Naive B cell (primary cell): ENCODE data around the gene C11orf54. TPM values are rescaled to one million over a fixed set of nuclear protein-coding genes. Genes with fewer than 3 reads are reported as not detected.

ENCODE experiments used
- ATAC-seq, 2 donors: fragments of 150-1000 bp; cut with Tn5 transposase; 2 replicates each; pipeline ENCODE4 v1.10.0; 2021; ENCODE audit warnings: low read depth in 2 of 2, mild to moderate bottlenecking in 2 of 2, moderate library complexity in 2 of 2
- DNase-seq: peaks from one replicate; pipeline ENCODE4 v3.0.0; 2022
- H3K27ac Mint-ChIP-seq, 6 donors: one replicate each; pipeline ENCODE4 v1.8.0; 2020 to 2022; ENCODE audit warnings: mild to moderate bottlenecking in 6 of 6, mixed read lengths in 6 of 6, moderate library complexity in 5 of 6, inconsistent platforms in 2 of 6
- H3K27me3 Mint-ChIP-seq, 3 donors: one replicate each; pipeline ENCODE4 v1.8.0; 2021 to 2022; ENCODE audit warnings: mixed read lengths in 3 of 3, mild to moderate bottlenecking in 1 of 3
- H3K36me3 Mint-ChIP-seq, 2 donors: one replicate each; pipeline ENCODE4 v1.8.0; 2020 to 2022; ENCODE audit warnings: mixed read lengths in 2 of 2, inconsistent platforms in 1 of 2, mild to moderate bottlenecking in 1 of 2
- H3K4me1 Mint-ChIP-seq, 3 donors: one replicate each; pipeline ENCODE4 v1.8.0; 2020 to 2022; ENCODE audit warnings: mixed read lengths in 3 of 3, inconsistent platforms in 1 of 3, mild to moderate bottlenecking in 1 of 3, moderate library complexity in 1 of 3
- H3K4me3 Mint-ChIP-seq, 8 donors: one replicate each; pipeline ENCODE4 v1.8.0; 2020 to 2022; ENCODE audit warnings: mild to moderate bottlenecking in 8 of 8, mixed read lengths in 8 of 8, moderate library complexity in 8 of 8, inconsistent platforms in 2 of 8
- H3K9me3 Mint-ChIP-seq, 7 donors: one replicate each; pipeline ENCODE4 v1.8.0; 2020 to 2022; ENCODE audit warnings: mixed read lengths in 7 of 7, mild to moderate bottlenecking in 5 of 7, inconsistent platforms in 2 of 7, moderate library complexity in 1 of 7
- polyA plus RNA-seq, 6 donors: library from polyadenylated mRNA; unstranded; fragments of 300-500 nt; fragmentation: Illumina TruSeq; gene quantifications; one replicate each; pipeline ENCODE4 v1.2.3, GENCODE V29; 2021; ENCODE audit warnings: low read depth in 6 of 6

Gene C11orf54
- polyA plus RNA-seq: 10 to 100 TPM; 15.0 to 29.1 (median 19.8) TPM

DNA sequence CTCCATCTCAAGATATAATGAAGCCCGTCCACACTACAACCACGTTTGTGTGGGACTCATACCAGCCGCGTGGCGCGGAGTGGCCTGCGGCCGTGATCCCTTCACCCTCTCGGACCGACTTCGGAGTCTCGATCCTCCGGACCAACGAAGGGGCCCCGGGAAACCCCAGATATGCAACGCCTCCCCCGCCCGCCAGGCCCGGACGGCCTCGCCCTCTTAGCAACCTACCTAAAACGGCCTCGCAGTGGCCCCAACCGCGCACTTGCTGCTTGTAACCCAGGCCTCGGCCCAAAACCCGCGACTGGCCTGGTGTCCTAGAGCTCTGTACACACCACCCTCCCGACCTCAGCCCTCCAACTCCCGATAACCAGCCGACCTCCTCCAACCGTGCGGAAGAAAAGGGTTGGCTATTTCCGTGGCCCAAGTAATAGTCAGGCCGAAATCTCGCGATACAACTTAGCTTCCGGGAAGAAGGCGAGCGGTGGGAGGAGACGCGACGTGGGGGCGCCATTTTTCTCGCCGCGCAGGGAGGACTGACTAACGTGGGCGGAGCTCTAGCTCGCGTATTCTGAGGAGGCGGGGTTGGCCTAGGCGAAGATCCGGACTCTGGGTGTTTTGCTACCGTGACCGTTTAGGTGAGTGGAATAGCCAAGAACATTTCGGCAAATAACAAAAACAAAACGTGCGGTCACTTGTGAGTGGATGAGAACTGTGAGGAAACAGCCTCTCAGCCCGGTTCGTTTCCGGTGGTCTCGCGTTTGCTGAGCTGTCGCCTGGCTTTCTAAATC lies at the start of gene C11orf54, which contains the start of gene TAF1D:
TSS of gene C11orf54 (plus strand) at position 579 of the 788 bp plus-strand sequence. CDS start 5,722 bp downstream, outside the sequence.
TSS of gene TAF1D (minus strand) at position 402 of the 788 bp plus-strand sequence. CDS start 2,191 bp downstream, outside the sequence.
- Mint-ChIP-seq H3K27me3 (no peaks in the 10 kb centered on the region), H3K4me1 (peaks cover 52 to 67% (median 54%) of the 10 kb centered on the region in 3 donors), H3K36me3 (peaks cover 14 to 26% of the 10 kb centered on the region in 2 donors), H3K4me3 (peak within 1 kb of the TSS; percentile 97 to 100 (median 100)), H3K9me3 (no peaks in the 10 kb centered on the region), H3K27ac (peak within 1 kb of the TSS; percentile 99 to 100 (median 100))
- ATAC-seq: peak; percentile 82 to 86
- peak; percentile 97 for DNase-seq

DNA sequence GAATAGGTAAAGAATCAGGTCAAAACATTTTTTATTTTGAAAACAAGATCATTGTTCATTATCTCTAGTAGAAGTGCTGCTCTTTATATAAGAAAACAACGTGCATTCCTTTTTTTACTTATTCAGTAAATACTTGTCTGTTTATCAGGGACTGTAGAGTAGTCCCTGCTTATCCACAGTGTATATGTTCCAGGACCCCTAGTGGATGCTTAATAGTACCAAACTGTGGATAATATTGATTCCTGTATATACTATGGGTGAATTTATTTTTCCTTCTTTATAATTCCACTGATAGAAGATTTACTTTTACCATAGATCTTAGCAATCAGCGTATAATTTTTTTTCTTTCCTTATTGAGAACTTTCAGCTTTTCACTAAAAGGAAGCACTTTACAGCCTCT lies 47.4 kb upstream of the C11orf54 start:
- Mint-ChIP-seq H3K36me3 (peaks cover 49 to 51% of the 10 kb centered on the region in 2 donors), H3K9me3 (no peaks in the 10 kb centered on the region), H3K27ac (peak overlapping the region in 2 of 6 donors; percentile 42 to 72), H3K27me3 (no peaks in the 10 kb centered on the region), H3K4me3 (no peak overlapping the region), H3K4me1 (peaks cover 7 to 9% (median 9%) of the 10 kb centered on the region in 3 donors)
- DNase-seq (no peak), ATAC-seq (no peak)

DNA sequence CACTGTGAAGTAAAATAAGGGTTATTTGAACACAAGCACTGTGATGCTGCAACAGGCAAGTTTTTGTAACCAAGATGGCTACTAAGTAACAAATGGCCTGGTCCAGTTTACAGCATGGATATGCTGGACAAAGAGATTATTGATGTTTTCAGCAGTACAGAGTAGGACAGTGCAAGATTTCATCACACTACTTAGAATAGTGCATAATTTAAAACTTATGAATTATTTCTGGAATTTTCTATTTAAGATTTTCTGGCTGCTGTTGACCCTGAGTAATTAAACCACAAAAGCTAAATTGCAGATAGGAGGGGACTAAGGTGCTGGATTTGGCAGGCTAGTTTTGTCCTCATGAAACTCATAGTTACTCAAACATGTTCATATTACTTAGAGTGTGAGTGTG lies 46.9 kb upstream of the C11orf54 start:
- Mint-ChIP-seq H3K4me3 (no peak overlapping the region), H3K9me3 (no peaks in the 10 kb centered on the region), H3K36me3 (peaks cover 46 to 51% of the 10 kb centered on the region in 2 donors), H3K27me3 (no peaks in the 10 kb centered on the region), H3K27ac (peak overlapping the region in 1 of 6 donors; percentile 1), H3K4me1 (peaks cover 3 to 9% (median 8%) of the 10 kb centered on the region in 3 donors)
- DNase-seq (no peak), ATAC-seq (no peak)

DNA sequence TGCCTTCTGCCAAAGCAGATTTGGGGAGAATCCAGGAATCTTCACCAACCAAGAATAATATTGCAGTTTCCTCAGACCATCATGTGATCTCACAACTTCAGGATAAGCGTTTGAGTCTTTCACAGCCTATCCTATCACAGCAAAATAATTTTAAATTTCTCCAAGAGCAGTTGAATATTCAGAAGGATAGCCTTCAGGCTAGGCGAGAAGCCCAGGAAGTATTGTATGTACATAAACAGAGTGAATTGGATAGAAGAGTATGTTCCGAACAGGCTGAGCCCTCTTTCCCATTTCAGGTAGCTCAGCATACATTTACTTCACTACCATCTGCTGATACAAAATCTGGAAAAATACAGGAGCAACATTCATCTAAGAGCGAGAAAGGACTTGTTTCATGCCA lies 43.9 kb upstream of the C11orf54 start:
- peaks cover 37 to 45% of the 10 kb centered on the region in 2 donors for H3K36me3 Mint-ChIP-seq
- peak overlapping the region in 2 of 6 donors; percentile 70 for H3K27ac Mint-ChIP-seq

DNA sequence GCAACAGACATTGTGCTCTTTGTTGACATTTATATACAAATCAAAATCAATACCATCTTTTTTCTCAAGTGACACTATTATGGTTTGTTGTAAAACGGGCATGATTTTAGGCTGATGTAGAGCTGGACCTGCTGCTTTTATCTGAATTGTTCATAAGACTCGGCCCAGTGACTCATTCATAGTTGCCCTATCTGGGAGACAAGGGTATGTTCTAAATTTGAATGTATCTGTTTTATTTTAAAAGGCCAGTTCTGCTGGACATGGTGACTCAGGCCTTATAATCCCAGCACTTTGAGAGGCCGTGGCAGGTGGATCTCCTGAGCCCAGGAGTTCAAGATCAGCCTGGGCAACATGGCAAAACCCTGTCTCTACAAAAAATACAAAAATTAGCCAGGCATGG lies 40.6 kb upstream of the C11orf54 start:
- H3K27me3 Mint-ChIP-seq: no peaks in the 10 kb centered on the region
- ATAC-seq (no peak), DNase-seq (no peak)
- H3K4me1 Mint-ChIP-seq: peaks cover 2 to 14% (median 5%) of the 10 kb centered on the region in 3 donors
- no peaks in the 10 kb centered on the region for H3K9me3 Mint-ChIP-seq
- H3K4me3 Mint-ChIP-seq: no peak overlapping the region
- H3K36me3 Mint-ChIP-seq: peaks cover 34% of the 10 kb centered on the region in 2 donors
- no peak overlapping the region for H3K27ac Mint-ChIP-seq

More for the DNA sequence above, 43.9 kb upstream of the C11orf54 start:
- no peak for DNase-seq
- peaks cover 0 to 7% (median 5%) of the 10 kb centered on the region in 3 donors for H3K4me1 Mint-ChIP-seq
- H3K9me3 Mint-ChIP-seq: no peaks in the 10 kb centered on the region
- ATAC-seq: no peak
- no peak overlapping the region for H3K4me3 Mint-ChIP-seq
- H3K27me3 Mint-ChIP-seq: no peaks in the 10 kb centered on the region

DNA sequence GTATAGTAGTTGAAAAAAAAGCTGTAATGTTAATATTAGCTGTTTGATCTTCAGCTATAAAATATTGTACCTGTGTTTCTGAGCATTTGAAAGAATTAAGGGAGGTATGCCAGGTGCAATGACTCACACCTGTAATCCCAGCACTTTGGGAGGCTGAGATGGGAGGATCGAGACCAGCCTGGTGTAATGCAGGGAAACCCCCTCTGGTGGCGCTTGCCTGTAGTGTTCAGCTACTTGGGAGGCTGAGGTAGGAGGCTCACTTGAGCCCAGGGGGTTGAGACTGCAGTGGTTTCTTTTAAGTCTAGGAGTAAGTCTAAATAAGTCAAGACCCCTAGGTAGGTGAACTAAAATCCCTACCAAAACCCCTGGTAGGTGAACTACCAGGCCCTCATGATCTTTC lies 37.2 kb upstream of the C11orf54 start:
- peaks cover 8 to 14% (median 13%) of the 10 kb centered on the region in 3 donors for H3K4me1 Mint-ChIP-seq
- peaks cover under 1 to 5% (median 3%) of the 10 kb centered on the region in 7 donors for H3K9me3 Mint-ChIP-seq
- ATAC-seq (no peak), DNase-seq (no peak)
- no peaks in the 10 kb centered on the region for H3K27me3 Mint-ChIP-seq
- H3K27ac Mint-ChIP-seq: peak overlapping the region in 2 of 6 donors; percentile 44 to 47
- H3K36me3 Mint-ChIP-seq: peaks cover 19 to 29% of the 10 kb centered on the region in 2 donors
- no peak overlapping the region for H3K4me3 Mint-ChIP-seq

DNA sequence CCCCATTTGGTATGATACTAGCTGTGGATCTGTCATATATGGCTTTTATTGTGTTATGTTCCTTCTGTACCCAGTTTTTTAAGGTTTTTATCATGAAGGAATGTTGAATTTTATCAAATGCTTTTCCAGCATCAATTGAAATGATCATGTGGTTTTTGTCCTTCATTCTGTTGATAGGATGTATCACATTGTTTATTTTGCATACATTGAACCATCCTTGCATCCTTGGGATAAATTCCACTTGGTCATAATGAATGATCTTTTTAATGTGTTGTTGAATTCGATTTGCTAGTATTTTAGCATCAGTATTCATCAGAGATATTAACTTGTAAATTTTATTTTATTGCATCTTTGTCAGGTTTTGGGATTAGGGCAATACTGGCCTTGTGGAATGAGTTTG lies 31.2 kb upstream of the C11orf54 start:
- H3K27me3 Mint-ChIP-seq: no peaks in the 10 kb centered on the region
- peaks cover 13 to 28% (median 21%) of the 10 kb centered on the region in 3 donors for H3K4me1 Mint-ChIP-seq
- peaks cover 41 to 64% of the 10 kb centered on the region in 2 donors for H3K36me3 Mint-ChIP-seq
- ATAC-seq (no peak), DNase-seq (no peak)
- H3K9me3 Mint-ChIP-seq: peaks cover 8 to 27% (median 23%) of the 10 kb centered on the region in 7 donors
- H3K4me3 Mint-ChIP-seq: no peak overlapping the region
- H3K27ac Mint-ChIP-seq: no peak overlapping the region

DNA sequence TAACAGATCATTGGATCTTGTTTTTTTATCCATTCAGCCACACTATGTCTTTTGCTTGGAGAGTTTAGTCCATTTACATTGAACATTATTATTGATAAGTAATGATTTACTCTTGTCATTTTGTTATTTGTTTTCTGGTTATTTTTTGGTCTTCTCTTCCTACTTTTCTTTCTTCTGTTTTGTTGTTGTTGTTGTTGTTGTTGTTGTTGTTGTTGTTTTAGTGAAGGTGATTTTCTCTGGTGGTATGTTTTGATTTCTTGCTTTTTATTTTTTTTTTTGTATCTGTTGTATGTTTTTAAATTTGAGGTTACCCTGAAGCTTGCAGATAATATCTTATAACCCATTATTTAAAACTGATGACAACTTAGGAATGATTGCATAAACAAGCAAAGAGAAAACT lies 28.8 kb upstream of the C11orf54 start:
- no peak overlapping the region for H3K4me3 Mint-ChIP-seq
- ATAC-seq: no peak
- H3K9me3 Mint-ChIP-seq: peaks cover 8 to 33% (median 23%) of the 10 kb centered on the region in 7 donors
- H3K27ac Mint-ChIP-seq: peak overlapping the region in 3 of 6 donors; percentile 20 to 100 (median 58)
- DNase-seq: no peak
- H3K36me3 Mint-ChIP-seq: peaks cover 51 to 76% of the 10 kb centered on the region in 2 donors
- no peaks in the 10 kb centered on the region for H3K27me3 Mint-ChIP-seq
- peaks cover 24 to 40% (median 34%) of the 10 kb centered on the region in 3 donors for H3K4me1 Mint-ChIP-seq

DNA sequence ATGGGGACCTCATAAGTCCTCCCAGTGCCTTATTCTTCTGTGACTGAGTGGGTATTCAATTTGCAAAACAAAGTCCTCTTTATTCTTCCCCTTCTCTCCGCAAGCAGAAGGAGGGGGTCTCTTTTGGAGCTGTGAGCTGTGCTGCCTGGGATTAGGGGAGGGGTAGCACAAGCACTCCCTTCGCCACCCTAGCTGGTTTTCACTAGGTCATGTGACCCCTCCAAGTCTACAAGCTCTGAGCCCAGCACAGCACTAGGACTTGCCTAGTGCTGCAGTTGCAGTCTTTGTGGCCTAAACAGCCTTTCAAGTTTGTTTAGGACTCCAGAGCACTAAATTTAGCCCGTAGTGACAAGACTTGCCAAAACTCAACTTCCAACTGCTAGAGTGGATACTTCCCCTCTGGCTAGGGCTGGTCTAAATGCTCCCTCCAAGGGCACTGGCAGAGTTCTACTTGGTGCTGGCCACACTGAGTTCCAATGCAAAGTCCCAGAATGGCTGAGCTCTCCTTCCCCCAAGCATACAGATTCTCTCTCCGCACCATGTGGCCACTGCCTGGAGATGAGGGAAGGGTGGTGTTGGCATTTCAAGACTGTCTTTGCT lies 25.6 kb upstream of the C11orf54 start:
- DNase-seq (no peak), ATAC-seq (no peak)
- peak overlapping the region in 1 of 8 donors; percentile 65 for H3K4me3 Mint-ChIP-seq
- no peaks in the 10 kb centered on the region for H3K27me3 Mint-ChIP-seq
- peak overlapping the region; percentile 58 to 100 (median 92) for H3K27ac Mint-ChIP-seq
- H3K4me1 Mint-ChIP-seq: peaks cover 32 to 52% (median 45%) of the 10 kb centered on the region in 3 donors
- peaks cover 3 to 17% (median 7%) of the 10 kb centered on the region in 7 donors for H3K9me3 Mint-ChIP-seq
- H3K36me3 Mint-ChIP-seq: peaks cover 29 to 46% of the 10 kb centered on the region in 2 donors

DNA sequence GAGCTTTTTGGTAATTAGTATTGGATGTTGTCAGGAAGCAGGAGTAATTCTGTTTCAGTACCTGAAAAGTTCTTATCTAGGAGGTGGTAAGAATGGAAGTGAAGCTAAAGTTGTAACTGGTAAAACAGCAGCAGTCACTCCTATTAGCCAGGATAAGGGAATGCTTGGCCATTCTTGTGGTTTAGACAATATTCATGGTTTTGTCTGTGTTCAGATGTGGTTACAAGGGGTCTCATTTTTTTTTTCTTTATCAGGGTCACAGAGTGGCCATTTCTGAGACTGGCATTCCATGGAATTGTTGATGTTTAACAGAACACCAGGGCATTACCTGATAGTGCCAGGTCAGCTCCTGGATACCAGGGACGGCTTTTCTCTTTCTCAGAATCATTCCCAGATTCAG lies 24.0 kb upstream of the C11orf54 start:
- Mint-ChIP-seq H3K4me1 (peaks cover 32 to 47% (median 43%) of the 10 kb centered on the region in 3 donors), H3K27ac (peak overlapping the region; percentile 18 to 100 (median 97)), H3K4me3 (peak overlapping the region in 6 of 8 donors; percentile 61 to 80 (median 70)), H3K27me3 (no peaks in the 10 kb centered on the region), H3K36me3 (peaks cover 22 to 38% of the 10 kb centered on the region in 2 donors), H3K9me3 (peaks cover 0 to 12% (median 5%) of the 10 kb centered on the region in 7 donors)
- no peak for ATAC-seq
- no peak for DNase-seq

DNA sequence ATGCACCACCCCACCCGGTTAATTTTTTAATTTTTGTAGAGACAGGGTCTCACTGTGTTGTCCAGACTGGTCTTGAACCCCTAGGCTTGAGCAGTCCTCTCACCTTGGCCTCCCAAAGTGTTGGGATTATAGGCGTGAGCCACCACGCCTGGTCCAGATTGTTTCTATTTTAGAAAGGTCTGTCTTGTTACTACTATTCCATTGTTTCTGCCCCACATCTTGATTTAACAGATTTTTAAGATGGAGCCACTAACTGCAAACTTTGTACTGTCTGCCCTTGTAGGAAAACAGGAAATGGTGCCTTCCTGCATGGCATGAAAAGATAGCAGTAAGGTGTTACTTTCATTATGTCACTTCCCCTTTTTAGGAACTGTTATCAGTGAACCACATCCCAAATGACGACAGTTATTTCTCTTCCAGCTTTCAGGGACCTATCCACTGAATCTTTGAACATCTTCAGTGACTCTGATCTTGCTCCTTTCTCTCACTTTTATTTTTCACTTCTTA lies 23.4 kb upstream of the C11orf54 start:
- H3K9me3 Mint-ChIP-seq: peaks cover 0 to 11% (median 5%) of the 10 kb centered on the region in 7 donors
- peak; percentile 83 for DNase-seq
- H3K4me1 Mint-ChIP-seq: peaks cover 32 to 43% (median 42%) of the 10 kb centered on the region in 3 donors
- peak; percentile 94 to 97 for ATAC-seq
- peaks cover 17 to 32% of the 10 kb centered on the region in 2 donors for H3K36me3 Mint-ChIP-seq
- H3K27ac Mint-ChIP-seq: peak overlapping the region; percentile 91 to 100 (median 97)
- H3K4me3 Mint-ChIP-seq: peak overlapping the region; percentile 18 to 91 (median 71)
- no peaks in the 10 kb centered on the region for H3K27me3 Mint-ChIP-seq

DNA sequence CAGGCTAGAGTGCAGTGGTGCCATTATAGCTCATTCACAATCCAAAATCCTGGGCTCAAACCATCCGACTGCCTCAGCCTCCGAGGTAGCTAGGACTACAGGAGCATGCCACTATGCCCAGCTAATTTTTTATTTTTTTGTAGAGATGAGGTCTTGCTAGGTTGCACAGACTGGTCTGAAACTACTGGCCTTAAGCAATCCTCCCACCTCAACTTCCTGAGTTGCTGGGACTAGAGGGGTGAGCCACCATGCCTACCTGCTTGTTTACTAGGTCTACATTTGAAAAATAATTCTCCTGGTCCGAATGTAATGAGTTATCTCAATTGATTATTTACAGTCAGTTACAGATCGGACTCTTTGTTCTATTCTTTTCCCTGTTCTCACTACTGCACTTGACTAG lies 22.2 kb upstream of the C11orf54 start:
- Mint-ChIP-seq H3K27ac (peak overlapping the region in 5 of 6 donors; percentile 34 to 100 (median 69)), H3K9me3 (peaks cover 0 to 11% (median 5%) of the 10 kb centered on the region in 7 donors), H3K4me3 (peak overlapping the region in 7 of 8 donors; percentile 37 to 76 (median 60))

DNA sequence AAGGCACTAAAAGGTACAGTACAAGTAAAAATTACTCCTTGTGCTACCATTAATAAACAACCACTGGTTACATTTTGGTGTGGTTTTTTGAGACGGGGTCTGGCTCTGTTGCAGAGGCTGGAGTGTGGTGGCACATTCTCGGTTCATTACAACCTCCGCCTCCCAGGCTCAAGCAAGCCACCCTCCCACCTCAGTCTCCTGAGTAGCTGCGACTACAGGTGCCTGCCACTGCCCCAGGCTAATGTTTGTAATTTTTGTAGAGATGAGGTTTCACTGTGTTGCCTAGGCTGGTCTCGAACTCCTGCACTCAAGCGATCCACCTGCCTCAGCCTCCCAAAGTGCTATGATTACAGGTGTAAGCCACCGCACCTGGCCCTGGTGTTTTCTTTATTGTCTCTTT lies 20.9 kb upstream of the C11orf54 start:
- H3K27ac Mint-ChIP-seq: peak overlapping the region in 4 of 6 donors; percentile 7 to 91 (median 64)
- peaks cover 0 to 11% (median 5%) of the 10 kb centered on the region in 7 donors for H3K9me3 Mint-ChIP-seq
- ATAC-seq (no peak), DNase-seq (no peak)
- no peaks in the 10 kb centered on the region for H3K27me3 Mint-ChIP-seq
- H3K36me3 Mint-ChIP-seq: peaks cover 19 to 20% of the 10 kb centered on the region in 2 donors
- H3K4me3 Mint-ChIP-seq: peak overlapping the region in 1 of 8 donors; percentile 25
- H3K4me1 Mint-ChIP-seq: peaks cover 24 to 38% (median 32%) of the 10 kb centered on the region in 3 donors

More for the DNA sequence above, 22.2 kb upstream of the C11orf54 start:
- no peaks in the 10 kb centered on the region for H3K27me3 Mint-ChIP-seq
- ATAC-seq (no peak), DNase-seq (no peak)
- peaks cover 27 to 43% (median 42%) of the 10 kb centered on the region in 3 donors for H3K4me1 Mint-ChIP-seq
- H3K36me3 Mint-ChIP-seq: peaks cover 17 to 31% of the 10 kb centered on the region in 2 donors
